Measurements from ENCODE around the gene CCT2.

The CCT2 gene

DNA sequence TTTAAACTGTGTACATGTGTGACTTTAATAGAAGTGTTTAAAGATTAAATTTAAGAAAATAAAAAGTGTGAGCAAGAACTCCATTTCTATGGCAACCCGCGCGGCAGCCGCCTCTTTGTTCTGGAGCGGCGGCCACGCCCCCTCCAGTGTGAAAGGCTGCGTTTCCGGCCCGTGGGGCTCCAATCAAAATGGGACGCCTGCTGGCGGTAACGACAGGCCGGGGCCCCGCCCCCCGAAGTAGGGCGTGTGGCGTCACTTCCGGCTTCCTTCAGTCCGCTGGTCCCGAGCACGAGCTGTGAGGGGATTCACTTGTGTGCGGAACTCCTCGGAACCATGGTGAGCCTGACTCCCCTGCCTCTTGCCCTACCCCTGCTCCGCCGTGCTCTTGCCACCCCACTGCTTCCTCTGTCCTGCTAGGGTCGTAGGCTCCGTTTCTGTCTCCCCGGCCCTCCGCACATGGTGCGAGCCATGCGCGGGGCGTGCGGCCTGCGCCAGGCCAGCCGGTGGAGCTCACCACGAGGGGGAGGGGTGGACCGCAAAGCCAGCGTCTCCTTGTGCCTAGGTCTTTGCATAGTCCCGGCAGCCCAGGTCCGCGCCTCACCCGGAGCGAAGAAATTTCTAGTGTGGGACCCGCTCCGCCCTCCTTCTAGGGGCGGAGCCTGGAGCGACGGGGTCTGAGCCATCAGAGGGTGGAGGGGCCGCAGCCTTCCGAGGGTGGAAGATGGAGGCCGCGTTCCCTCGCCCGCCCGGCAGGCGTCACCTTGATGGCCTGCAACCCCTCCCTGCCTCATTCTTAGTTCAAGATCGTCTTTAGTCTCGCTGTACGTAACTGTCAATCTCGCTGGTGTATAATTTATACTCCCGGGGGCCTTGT is at the start of gene CCT2:
TSS of gene CCT2 (plus strand) at position 271 of the 874 bp plus-strand sequence. CDS start at position 334, 63 bp downstream.
- peak; percentile 98 for DNase-seq

DNA sequence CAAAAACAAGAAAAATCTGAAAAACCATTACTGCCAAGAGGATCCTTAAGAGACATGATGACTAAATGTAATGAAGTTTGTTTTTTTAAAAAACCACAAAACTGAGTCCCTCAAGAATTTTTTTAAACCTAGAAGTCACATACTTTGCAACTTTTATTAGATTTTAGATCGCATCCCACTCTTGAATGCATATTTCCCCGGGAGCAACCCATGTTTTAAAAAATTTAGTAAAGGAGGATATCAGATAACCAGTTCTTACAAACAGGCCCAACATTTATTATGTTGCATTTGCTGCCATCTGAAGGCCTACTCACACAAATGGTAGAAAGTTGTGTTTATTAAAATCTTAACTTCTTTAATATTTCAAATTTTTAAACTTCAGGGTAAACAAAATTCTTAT is 44.3 kb upstream of the CCT2 start:
- DNase-seq: no peak

DNA sequence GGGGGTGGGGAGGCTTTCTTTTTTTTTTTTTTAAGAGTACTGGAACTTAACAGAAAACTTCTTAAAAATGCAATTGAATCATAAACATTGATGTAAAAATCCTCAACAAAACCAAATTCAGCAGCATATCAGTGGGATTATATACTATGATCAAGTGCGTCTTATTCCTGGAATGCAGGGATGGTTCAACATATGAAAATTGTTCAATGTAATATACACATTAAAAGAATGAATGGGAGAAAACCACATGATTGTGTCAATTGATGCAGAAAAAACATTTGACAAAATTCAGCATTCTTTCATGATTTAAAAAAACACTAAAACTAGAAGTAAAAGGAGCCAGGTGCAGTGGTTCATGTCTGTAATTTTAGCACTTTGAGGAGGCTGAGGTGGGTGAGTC is 41.2 kb upstream of the CCT2 start:
- DNase-seq: no peak

DNA sequence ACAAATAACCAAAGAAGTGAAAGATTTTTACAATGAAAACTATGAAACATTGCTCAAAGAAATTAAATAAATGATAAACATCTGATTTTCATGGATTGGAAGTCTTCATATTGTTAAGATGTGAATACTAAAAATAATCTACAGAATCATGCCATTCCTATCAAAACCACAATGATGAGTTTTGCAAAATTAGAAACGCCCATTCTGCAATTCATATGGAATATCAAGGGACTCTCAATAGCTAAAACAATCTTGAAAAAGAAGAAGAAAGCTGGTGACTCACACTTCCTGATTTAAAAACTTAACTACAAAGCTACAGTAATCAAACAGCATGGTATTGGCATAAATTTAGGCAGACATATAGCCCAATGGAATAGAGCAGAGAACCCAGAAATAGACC is 40.2 kb upstream of the CCT2 start:
- no peak for DNase-seq

DNA sequence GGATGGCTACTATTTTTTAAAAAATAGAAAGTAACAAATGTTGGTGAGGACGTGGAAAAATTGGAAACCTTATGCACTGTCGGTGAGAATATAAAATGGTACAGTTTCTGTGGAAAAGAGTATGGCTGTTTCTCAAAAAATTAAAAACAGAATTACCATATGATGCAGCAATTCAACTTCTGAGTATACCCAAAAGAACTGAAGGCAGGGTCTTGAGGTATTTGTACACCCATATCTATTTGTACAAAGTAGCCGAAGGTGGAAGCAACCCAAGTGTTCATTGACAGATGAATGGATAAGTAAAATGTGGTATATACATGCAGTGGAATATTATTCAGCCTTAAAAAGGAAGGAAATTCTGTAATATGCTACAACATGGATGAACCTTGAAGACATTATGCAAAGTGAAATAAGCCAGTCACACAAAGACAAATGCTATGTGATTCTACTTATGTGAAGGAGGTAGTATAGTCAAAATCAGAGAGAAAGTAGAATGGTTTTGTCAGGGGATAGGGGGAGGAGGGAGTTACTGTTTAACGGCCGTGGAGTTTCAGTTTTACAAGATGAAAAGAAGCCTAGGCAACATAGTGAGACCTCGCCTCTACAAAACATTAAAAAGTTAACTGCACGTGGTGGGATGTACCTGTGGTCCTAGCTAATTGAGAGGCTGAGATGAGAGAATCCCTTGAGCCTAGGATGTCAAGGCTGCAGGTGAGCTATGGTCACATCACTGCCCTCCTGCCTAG is 38.4 kb upstream of the CCT2 start:
- DNase-seq: no peak

DNA sequence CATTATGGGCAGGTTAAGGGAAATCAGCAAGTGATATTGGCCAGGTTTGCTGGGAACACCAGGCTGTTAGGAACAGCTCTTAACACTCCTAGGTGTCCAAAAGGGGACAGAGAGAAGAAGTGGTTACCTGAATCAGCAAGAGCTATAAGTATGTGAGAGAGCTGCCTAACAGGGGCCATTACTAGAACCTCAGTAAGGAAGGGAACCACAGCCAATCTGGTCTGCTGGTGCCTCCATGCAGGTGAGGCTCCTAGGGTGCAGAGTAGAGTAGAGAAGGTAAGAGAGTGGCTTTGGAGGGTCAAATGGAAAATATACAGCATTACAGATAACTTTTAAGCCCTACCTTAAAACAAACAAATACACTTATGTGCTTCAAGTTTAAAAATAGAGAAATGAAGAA is 36.6 kb upstream of the CCT2 start:
- no peak for DNase-seq

DNA sequence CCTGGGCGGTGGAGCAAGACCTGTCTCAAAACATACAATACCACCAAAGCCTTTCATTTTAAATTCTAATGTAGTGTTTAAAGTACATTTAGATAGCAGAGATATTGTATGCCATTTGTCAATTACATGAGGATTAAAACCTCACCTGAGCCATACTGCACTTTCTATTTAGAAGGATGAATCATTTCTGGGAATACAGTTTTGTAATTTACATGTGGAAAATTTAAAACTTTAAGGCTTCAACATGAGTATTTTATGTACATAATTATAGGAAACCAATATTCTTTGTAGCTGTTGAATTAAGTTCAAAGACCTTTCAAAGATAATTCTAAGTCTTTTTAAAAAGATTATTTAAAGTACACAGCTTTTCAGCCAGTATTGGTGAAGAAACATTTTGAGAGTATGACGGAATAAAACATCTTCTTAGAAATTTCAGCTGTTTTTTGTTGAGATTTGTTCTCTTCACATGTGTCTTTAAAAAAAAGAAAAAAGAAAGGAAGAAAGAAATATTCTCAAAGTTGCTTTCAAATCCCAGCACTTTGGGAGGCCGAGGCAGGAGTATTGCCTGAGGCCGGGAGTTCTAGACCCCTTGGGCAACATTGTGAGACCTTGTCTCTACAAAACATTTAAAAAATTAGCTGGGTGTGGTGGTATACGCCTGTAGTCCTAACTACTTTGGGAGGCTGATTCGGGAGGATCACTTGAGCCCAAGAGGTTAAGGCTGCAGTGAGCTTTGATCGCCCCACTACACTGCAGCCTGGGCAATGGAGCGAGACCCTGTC is 34.5 kb upstream of the CCT2 start:
- DNase-seq: no peak

DNA sequence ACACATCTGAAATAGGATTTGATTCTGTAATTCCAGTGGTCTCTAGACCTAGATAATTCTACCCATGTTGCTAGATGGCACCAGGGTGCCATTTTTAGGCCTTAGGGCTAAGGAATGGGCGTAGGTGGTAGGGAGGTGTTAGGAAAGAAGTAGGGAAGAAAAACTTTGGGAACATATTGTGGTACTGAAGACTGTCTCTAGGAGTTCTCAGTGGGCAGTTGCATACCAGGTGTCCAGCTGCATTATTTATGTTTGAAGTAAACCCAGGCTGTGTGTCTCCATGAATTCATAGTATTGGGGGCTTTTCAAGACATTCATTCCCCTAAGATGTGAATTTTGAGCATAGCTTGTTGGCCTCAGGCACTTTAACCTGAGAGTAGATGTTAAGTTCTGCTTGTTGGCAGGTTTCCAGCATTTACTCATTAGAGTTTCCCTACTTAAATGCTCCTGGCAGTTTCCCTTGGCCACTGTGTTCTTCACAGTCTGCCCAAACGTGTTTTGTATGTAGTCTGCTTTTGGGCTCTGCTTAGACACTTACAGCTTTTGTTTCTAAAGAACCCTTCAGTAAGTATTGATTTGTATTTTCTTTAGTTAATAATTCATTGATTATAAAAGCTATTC is 31.5 kb upstream of the CCT2 start:
- no peak for DNase-seq

DNA sequence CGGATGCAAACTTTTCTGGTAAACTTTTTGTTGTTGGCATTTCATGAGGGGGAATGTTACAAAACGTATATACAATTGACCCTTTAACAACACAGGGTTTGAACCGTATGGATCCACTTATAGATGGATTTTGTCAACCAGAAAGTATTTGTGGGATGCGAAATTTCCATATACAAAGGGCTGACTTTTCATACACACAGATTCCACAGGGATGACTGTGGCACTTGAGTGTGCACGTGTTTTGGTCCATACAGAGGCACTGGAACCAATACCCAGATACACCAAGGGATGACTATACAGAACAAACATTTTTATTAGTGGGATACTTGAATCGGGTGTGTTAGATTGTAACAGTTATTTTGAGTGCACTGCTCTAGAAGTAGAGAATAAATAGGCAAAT is 29.8 kb upstream of the CCT2 start:
- no peak for DNase-seq

DNA sequence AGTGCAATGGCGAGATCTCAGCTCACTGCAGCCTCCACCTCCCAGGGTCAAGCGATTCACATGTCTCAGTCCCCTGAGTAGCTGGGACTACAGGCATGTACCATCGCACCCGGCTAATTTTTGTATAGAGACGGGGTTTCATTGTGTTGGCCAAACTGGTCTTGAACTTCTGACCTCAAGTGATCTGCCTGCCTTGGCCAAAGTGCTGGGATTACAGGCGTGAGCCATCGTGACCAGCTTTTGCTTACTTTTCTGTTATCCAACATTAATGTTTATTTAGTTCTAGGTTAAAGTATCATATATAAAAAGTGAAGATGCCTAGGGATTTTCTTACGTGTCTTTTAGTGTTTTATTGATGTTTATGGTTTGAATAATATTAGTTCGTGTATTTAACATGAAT is 28.9 kb upstream of the CCT2 start:
- DNase-seq: no peak

DNA sequence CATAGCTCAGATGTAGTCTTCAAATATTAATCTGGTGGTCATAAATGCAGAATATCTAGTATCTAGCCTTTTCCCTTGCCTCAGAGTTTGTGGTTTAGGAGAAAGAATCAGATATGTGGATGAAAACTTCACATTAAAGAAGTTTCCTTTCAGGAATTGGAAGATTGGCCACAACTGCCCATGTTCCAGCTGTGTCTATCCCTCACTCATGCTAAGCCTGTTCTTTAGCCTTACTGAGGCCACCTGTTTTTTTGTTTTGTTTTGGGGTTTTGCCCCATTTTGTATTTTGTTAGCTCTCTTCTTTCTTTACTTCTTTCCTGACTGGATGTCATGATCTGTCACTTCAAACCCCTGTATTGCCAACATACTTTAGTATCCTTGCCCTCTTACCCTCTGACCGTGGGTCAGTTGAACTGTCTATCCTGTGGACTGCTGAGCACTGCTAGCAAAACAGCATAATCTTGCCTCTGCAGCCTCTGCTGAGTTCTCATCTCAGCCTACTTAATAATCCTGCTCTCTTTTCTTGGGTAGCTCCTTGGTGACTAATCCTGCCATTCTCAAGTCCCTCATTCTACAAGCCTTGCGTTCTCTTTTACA is 22.0 kb upstream of the CCT2 start:
- no peak for DNase-seq

DNA sequence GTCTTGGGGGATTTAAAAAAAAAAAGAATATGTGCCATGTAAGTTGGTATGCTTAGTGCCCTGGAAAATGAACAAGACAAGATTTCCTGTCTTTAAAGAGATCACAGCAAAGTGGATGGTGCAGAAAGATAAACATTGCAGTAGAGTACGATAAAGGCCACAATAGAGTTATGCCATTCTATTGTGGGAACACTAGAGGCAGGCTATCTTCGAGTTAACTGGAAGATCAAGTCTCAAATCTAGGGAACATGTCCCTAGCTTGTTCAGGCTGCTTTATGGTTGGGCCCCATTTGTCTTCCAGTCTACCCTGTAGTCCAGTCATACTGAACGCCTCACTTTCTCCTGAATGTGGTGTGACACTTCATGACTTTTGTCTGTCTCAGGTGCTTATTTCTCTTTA is 18.7 kb upstream of the CCT2 start:
- DNase-seq: no peak

DNA sequence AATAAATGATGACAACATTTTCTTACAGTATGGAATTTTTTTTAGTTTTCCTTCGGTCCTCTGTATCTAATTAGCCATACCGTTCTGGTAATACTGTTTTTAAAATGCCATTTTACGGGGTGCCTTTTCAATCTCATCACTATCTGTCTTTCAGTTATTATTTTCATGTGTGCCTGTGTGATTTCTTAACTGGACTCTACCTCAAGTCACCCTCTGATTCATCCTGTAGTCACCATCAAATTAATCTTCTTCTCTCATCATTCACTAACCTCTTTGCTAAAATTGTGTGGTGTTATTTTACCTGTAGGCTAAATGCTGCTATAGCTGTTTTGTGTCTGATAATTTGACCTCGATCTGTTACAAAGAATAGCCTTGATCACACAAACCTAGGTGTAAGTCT is 16.0 kb upstream of the CCT2 start:
- DNase-seq: no peak

DNA sequence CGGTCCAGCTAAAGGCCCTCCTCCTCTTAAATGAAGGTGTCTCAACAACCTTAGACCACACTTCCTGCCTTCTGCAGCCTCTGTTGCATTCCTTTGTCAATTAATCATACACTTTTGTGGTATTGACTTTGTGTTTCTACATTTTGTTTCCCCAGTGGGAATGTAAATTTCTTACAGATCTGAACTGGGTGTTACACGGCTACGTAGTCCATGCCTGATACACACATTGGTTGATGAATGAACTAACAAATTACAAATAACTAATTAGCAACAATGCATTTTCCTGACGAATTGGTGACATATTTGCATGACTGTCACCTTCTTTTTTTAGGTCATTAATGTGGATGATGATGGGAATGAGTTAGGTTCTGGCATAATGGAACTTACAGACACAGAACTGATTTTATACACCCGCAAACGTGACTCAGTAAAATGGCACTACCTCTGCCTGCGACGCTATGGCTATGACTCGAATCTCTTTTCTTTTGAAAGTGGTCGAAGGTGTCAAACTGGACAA is 15.2 kb upstream of the CCT2 start:
- DNase-seq: no peak

DNA sequence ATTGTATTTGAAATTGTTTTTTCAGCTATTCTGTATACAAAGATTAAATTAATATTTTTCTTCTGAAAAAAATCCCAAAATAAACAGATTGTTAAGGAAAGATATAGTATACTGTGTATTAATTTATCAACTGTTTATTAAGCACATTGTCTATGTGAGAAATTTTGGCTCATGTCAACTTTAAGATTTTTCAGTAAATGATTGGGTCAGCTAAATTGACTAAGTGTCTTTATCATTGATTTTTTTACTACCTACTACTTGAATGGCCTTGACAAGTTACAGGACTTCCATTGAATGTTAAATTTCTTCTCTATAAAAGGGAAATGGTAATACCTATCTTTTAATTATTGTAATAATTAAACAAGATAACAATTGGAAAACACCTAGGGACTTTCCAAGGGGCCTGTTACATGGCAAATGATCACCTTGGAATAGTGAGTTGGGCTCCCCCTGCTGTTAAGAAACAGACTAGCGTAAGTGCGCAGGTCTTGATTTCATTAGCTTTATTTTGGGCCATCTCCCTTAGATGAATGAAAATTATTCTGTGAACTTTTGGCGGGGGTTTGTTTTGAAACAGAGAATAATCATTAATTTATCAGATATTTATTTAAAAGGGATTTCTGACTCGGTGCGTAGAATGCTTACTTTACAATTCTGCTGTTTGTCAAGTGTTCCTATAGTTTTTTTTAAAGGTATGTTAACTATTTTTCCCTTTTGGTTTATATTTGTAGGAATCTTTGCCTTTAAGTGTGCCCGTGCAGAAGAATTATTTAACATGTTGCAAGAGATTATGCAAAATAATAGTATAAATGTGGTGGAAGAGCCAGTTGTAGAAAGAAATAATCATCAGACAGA is 14.5 kb upstream of the CCT2 start:
- peak; percentile 66 for DNase-seq

DNA sequence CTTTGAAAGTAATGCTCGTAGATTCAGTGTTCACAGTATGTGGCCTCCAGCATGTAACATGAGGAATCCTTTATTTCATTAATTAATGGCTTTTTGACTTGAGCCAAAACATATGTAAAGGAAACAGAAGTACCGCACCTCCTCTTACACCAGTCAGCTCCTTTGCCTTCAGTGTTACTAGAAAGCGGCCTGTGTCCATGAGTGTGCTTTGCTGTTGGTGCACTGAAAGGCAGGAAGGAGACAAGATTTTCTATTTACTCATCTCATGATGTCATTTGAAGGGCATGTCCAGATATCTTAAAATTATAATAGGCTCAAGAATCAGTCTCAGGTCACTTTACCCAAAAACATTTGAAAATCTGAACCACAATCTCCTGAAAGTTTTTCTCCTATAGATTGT is 9.9 kb upstream of the CCT2 start:
- no peak for DNase-seq

DNA sequence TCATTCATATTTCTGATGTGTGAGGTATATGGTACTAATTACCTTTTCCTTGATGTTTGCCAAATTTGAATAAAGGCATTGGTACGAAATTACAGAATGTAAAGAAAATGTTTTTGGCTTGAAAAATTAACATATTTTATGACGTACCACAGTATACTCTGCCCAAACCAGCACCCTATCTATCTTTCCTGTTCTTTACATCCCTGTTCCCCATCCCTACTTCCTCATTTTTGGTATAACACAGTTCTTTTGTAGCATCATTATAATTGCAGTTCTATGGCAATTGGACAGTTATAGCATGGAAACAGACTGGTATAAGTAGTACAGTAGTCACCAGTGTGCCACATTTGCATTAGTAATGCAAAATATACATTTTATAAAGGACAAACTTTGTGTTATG is 7.0 kb upstream of the CCT2 start:
- DNase-seq: no peak

DNA sequence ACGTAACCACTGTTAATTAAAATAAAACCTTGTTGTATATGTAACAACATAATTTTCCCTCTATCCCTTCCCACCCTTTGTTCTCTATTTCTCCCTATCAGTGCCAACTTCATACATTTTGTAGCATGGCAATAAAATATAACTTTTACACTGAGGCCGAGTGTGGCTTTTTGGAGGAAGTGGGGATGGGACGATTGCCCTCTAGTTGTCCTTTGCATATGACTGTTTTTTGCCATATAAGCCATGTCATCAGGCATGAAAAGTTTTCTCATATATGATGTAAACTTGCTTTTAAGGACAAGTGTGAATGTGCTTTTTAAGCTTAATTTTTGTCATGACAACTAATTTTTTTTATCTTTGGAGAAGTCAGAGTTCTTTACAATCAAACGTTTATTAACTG is 6.2 kb upstream of the CCT2 start:
- DNase-seq: no peak

DNA sequence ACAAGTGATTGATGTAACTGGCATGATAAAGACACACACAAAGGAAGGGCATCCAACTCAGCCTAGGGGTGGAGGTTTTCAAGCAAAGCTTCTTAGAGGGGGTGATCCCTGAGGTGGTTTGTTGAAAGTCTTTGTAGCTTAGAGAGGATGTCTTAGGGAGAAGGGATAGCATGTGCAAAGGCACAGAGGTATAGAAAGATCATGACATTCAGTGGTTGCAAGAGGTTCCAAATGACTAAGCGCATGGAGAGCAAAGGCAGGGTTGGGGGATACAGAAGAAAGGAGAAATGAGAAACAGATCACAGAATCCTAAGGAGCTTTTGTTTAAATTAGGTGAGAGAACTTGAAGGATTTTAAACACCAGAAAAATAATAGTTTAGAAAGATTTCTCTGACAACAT is 5.2 kb upstream of the CCT2 start:
- no peak for DNase-seq

DNA sequence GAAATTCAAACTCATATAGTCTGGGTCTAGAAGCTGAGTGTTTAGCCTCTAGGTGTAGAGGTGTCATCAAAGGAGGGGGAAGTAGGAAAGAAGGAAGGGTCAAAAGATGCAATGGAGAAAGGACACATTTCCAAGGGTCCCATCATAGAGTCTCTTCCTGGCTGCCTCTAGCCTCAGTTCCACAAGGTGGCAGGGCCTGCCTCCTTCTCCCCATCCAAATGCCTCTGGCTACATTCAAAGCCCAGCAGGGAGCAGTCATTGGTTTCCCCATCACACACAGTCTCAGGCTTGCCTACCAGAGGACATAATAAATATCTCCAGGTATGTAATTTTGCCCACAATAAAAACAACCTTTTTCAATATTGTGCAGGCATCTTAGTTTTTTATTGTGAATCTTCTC is 2.1 kb upstream of the CCT2 start:
- no peak for DNase-seq

DNA sequence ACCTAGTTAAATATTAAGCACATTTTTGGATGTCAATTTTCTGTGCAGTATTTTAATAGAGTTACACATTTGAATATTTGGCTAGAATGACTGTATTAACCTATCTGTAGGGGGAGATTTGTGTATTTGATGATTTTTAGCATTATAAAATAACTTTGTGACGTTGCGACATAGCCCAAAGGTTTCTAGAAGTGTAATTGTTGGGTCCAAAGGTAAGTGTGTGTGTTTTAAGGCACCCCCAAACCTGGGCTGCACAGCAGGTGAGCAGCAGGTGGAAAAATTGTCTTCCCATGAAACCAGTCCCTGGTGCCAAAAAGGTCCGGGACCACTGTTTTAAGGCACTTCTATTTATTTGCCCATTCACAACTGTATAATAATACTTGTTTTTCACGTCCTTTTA is 3.3 kb downstream of the CCT2 start:
- no peak for DNase-seq

DNA sequence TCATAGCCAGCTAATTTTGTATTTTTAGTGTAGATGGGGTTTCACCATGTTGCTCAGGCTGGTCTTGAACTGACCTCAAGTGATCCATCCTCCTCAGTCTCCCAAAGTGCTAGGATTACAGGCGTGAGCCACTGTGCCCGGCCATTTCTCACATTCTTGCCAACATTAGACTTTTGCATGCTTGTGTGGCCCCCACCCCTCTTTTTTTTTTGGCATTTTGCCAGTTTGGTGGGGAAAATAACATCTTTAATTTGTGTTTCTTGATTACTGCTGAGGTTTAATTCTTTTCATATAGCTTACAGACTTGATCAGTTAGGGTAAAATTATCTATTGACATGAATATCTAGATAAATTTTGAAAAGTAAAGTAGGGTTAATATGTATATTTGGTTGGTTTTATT is 3.8 kb downstream of the CCT2 start:
- no peak for DNase-seq

All from activated CD4-positive, alpha-beta T cell treated with anti-CD3 and anti-CD28 coated beads for 48 hours (primary cell).